ENCODE data around the gene ATRNL1. TPM values are rescaled to one million over a fixed set of nuclear protein-coding genes. Genes with fewer than 3 reads are reported as not detected.

Gene ATRNL1
- total RNA-seq, 4 donors from 2014 or later, result 0.34 to 1.1 (median 0.55) TPM

DNA sequence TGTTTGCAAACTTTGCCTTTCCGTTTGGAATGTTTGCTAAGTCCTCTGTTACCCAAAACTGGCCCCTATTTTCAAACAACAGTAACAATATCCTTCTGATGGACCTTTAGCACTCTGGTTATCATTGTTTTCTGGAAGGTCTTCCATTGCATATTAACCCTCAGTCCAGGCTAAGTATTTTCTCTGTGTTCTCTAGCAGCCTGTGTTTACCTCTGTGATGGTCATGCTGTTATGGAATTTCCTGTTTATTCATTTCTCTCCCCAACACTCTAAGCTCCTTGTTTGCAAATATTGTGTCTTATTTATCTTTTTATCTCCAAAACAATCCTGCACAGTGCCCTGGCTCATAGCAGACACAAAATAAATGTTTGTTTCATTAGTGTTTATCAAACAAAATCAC is 560.3 kb downstream of the ATRNL1 start:
- WGBS, 2 donors, result 61 to 67% methylated on average over 1 of the region's 1 CpG
- no peak for TF ChIP-seq POLR2A (IDR thresholded peaks at IDR 0.05)
- TF ChIP-seq, protein P1, sequence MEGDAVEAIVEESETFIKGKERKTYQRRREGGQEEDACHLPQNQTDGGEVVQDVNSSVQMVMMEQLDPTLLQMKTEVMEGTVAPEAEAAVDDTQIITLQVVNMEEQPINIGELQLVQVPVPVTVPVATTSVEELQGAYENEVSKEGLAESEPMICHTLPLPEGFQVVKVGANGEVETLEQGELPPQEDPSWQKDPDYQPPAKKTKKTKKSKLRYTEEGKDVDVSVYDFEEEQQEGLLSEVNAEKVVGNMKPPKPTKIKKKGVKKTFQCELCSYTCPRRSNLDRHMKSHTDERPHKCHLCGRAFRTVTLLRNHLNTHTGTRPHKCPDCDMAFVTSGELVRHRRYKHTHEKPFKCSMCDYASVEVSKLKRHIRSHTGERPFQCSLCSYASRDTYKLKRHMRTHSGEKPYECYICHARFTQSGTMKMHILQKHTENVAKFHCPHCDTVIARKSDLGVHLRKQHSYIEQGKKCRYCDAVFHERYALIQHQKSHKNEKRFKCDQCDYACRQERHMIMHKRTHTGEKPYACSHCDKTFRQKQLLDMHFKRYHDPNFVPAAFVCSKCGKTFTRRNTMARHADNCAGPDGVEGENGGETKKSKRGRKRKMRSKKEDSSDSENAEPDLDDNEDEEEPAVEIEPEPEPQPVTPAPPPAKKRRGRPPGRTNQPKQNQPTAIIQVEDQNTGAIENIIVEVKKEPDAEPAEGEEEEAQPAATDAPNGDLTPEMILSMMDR (IDR thresholded peaks at IDR 0.05), result no peak
- no peak for DNase-seq (ENCODE audit: low spot score in 2 of 2)
- intact Hi-C loops (cut with DNase I; ENCODE audit: low total_unique reads), result no loop called here
- H3K4me3 ChIP-seq (ENCODE audit: low read depth, poor library complexity, severe bottlenecking), result no peak overlapping the region

DNA sequence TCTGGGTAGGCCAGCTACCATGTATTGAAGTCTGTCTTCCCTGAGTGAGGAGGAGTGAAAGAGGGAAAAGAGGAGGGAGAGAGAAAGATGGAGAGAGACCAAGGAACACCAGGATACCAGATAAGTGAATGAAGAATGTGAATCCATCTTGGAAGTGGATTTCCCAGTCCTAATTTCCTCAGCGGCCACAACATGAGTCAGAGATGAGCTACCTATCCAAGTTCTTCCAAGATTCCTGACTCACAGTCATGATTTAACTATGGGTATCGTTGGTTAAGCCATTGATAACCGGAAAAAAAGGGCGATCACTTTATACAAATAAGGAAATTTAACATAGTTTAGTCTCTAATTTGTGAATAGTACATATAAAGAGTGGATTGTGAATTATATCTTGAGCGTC is 561.8 kb downstream of the ATRNL1 start:
- intact Hi-C loops (cut with DNase I; ENCODE audit: low total_unique reads), result no loop called here
- 86 to 88% methylated on average over 5 of the region's 5 CpGs for WGBS, 2 donors
- no peak for DNase-seq (ENCODE audit: low spot score in 2 of 2)

GRCh38 chr10:115657161-115657860 is 564.1 kb downstream of the ATRNL1 start:
- intact Hi-C loops (cut with DNase I; ENCODE audit: low total_unique reads), result no loop called here
- DNase-seq (ENCODE audit: low spot score in 2 of 2), result no peak
- 61 to 65% methylated on average over 4 of the region's 4 CpGs for WGBS, 2 donors
- H3K4me3 ChIP-seq (ENCODE audit: low read depth, poor library complexity, severe bottlenecking), result no peak overlapping the region
- TF ChIP-seq, protein P1 (IDR thresholded peaks at IDR 0.05), result no peak
- TF ChIP-seq POLR2A (IDR thresholded peaks at IDR 0.05), result no peak

More for the DNA sequence above, 561.8 kb downstream of the ATRNL1 start:
- TF ChIP-seq, protein P1 (IDR thresholded peaks at IDR 0.05), result no peak
- no peak for TF ChIP-seq POLR2A (IDR thresholded peaks at IDR 0.05)
- no peak overlapping the region for H3K4me3 ChIP-seq (ENCODE audit: low read depth, poor library complexity, severe bottlenecking)

DNA sequence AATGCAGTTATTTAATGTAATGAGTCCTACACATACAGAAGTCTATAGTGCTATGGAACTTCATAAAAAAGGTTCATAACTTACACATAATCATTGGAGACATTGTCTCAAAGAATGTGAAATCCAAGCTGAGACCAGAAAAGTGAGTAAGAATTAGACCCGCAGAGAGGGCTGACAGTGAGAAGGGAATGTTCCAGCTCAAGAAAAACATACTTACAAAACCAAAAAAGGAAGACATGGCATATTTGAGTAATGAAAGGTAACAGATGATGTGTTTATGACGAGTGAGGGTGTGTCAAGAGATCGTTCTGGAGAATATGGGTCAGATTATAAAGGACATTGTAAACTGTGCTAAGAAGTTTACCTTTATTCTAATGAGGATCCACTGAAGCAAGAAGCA is 566.5 kb downstream of the ATRNL1 start:
- no peak overlapping the region for H3K4me3 ChIP-seq (ENCODE audit: low read depth, poor library complexity, severe bottlenecking)
- intact Hi-C loops (cut with DNase I; ENCODE audit: low total_unique reads), result no loop called here
- TF ChIP-seq POLR2A (IDR thresholded peaks at IDR 0.05), result no peak
- DNase-seq (ENCODE audit: low spot score in 2 of 2), result no peak
- WGBS, 2 donors, result 69 to 76% methylated on average over 3 of the region's 3 CpGs

- DNase-seq (ENCODE audit: low spot score in 2 of 2), result no peak
- TF ChIP-seq, protein P1 (IDR thresholded peaks at IDR 0.05), result no peak
- 95 to 96% methylated on average over 1 of the region's 1 CpG for WGBS, 2 donors
- intact Hi-C loops (cut with DNase I; ENCODE audit: low total_unique reads), result no loop called here
- no peak overlapping the region for H3K4me3 ChIP-seq (ENCODE audit: low read depth, poor library complexity, severe bottlenecking)
These were observed 567.2 kb downstream of the ATRNL1 start for GRCh38 chr10:115660391-115660790.

DNA sequence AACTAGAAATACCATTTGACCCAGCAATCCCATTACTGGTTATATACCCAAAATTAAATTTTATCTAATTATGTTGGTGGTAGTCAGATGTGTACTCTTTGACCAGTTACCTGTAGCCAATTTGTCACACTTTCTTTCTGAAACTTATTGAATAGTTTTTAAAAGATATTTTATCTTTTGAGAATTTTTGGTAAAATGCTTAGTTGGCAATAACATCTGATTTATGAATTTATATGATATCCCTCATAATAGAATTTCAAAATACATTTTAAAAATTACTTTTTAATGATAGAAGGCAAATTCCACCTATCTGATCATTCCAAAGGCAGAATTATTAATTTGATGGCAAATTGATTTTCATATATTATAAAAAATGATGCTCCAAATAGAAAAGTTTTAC is 569.3 kb downstream of the ATRNL1 start:
- H3K4me3 ChIP-seq (ENCODE audit: low read depth, poor library complexity, severe bottlenecking), result no peak overlapping the region
- no peak for TF ChIP-seq POLR2A (IDR thresholded peaks at IDR 0.05)
- TF ChIP-seq, protein P1 (IDR thresholded peaks at IDR 0.05), result no peak
- no peak for DNase-seq (ENCODE audit: low spot score in 2 of 2)
- intact Hi-C loops (cut with DNase I; ENCODE audit: low total_unique reads), result no loop called here
